ENCODE results near the gene PDCD2L.

DNA sequence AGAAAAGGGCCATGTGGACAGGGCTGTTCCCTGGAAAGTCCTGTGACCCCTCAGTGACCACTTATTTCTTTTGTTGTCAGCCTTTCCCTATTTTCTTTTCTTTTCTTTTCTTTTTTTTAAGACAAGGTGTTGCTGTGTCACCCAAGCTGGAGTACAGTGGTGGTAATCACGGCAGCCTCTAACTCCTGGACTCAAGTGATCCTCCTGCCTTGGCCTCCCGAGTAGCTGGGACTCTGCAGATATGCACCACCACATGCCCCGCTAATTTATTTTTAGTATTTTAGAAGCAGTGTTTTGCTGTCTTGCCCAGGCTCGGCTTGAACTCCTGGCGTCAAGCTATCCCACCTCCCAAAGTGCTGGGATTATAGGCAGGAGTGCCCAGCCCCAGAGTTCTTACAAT is 40.3 kb upstream of the PDCD2L start:
- TF ChIP-seq EP300 (IDR thresholded peaks at IDR 0.05) (no peak), POLR2AphosphoS5 (IDR thresholded peaks at IDR 0.05) (no peak), POLR2A (IDR thresholded peaks at IDR 0.05) (no peak)
- TF ChIP-seq, protein P1, sequence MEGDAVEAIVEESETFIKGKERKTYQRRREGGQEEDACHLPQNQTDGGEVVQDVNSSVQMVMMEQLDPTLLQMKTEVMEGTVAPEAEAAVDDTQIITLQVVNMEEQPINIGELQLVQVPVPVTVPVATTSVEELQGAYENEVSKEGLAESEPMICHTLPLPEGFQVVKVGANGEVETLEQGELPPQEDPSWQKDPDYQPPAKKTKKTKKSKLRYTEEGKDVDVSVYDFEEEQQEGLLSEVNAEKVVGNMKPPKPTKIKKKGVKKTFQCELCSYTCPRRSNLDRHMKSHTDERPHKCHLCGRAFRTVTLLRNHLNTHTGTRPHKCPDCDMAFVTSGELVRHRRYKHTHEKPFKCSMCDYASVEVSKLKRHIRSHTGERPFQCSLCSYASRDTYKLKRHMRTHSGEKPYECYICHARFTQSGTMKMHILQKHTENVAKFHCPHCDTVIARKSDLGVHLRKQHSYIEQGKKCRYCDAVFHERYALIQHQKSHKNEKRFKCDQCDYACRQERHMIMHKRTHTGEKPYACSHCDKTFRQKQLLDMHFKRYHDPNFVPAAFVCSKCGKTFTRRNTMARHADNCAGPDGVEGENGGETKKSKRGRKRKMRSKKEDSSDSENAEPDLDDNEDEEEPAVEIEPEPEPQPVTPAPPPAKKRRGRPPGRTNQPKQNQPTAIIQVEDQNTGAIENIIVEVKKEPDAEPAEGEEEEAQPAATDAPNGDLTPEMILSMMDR (IDR thresholded peaks at IDR 0.05) = no peak

Data from upper lobe of left lung (tissue), 4 donors.